Keratinocyte (primary cell): ENCODE measurements around the gene KDM3A. TPM values are rescaled to one million over a fixed set of nuclear protein-coding genes. Genes with fewer than 3 reads are reported as not detected.

Experiments used
- DNase-seq: peaks from one replicate; pipeline ENCODE4 v3.0.0-alpha.2; 2011; ENCODE audit warnings: low read depth, missing footprints, low spot score
- FAIRE-seq: peaks from 2 replicates; lab custom pipeline; 2011; peaks lifted over from hg19 to GRCh38; lab: Jason Lieb, UNC
- H2AFZ ChIP-seq: 2 replicates; pipeline ENCODE4 v1.6.0; 2012; ENCODE audit warnings: low read length, control low read depth, inconsistent platforms; ENCODE audit not compliant: control insufficient read depth
- H3K27ac ChIP-seq: 2 replicates; pipeline ENCODE4 v1.5.1; 2011; ENCODE audit warnings: low read length; ENCODE audit not compliant: control insufficient read depth, insufficient read depth
- H3K27me3 ChIP-seq: 3 replicates; pipeline ENCODE4 v1.6.0; 2011; ENCODE audit warnings: low read length; ENCODE audit not compliant: control insufficient read depth, insufficient read depth; ENCODE audit errors: extremely low read depth
- H3K36me3 ChIP-seq, 2 experiments: 2 replicates in 1 of 2; 3 replicates in 1 of 2; pipeline ENCODE4 v1.5.1; 2011; ENCODE audit warnings: low read length in 2 of 2, mild to moderate bottlenecking in 1 of 2; ENCODE audit not compliant: control insufficient read depth in 2 of 2, insufficient read depth in 2 of 2; ENCODE audit errors: extremely low read depth in 1 of 2
- H3K4me1 ChIP-seq: 3 replicates; pipeline ENCODE4 v1.5.1; 2011; ENCODE audit warnings: low read length; ENCODE audit not compliant: control insufficient read depth, insufficient read depth; ENCODE audit errors: extremely low read depth
- H3K4me2 ChIP-seq: 3 replicates; pipeline ENCODE4 v1.6.0; 2011; ENCODE audit warnings: low read depth, low read length; ENCODE audit not compliant: control insufficient read depth, insufficient read depth; ENCODE audit errors: extremely low read depth
- H3K4me3 ChIP-seq, 3 experiments: fragments of 200-600 bp in 1 of 3; sonication (generic) in 1 of 3; 2 replicates in 2 of 3; 3 replicates in 1 of 3; pipeline ENCODE4 v1.5.1; 2011 to 2016; ENCODE audit warnings: low read length in 3 of 3, mild to moderate bottlenecking in 3 of 3, control low read depth in 2 of 3, inconsistent platforms in 1 of 3, low read depth in 1 of 3, mixed read lengths in 1 of 3, mixed run types in 1 of 3, moderate library complexity in 1 of 3; ENCODE audit not compliant: control insufficient read depth in 2 of 3, insufficient read depth in 2 of 3; ENCODE audit errors: extremely low read depth in 1 of 3
- H3K79me2 ChIP-seq: 2 replicates; pipeline ENCODE4 v1.6.0; 2012; ENCODE audit warnings: low read length; ENCODE audit not compliant: control insufficient read depth, insufficient read depth
- H3K9ac ChIP-seq: 3 replicates; pipeline ENCODE4 v1.6.0; 2011; ENCODE audit warnings: low read length; ENCODE audit not compliant: control insufficient read depth, insufficient read depth; ENCODE audit errors: extremely low read depth
- H3K9me1 ChIP-seq: 3 replicates; pipeline ENCODE4 v1.6.0; 2011; ENCODE audit warnings: low read length; ENCODE audit not compliant: control insufficient read depth, insufficient read depth; ENCODE audit errors: extremely low read depth
- H3K9me3 ChIP-seq: 2 replicates; pipeline ENCODE4 v1.5.1; 2012; ENCODE audit warnings: low read depth, low read length; ENCODE audit not compliant: control insufficient read depth
- H4K20me1 ChIP-seq: 3 replicates; pipeline ENCODE4 v1.6.0; 2011; ENCODE audit warnings: low read length; ENCODE audit not compliant: control insufficient read depth, insufficient read depth; ENCODE audit errors: extremely low read depth
- EZH2 ChIP-seq: IDR thresholded peaks from one replicate; pipeline ENCODE4 v1.6.1; 2012; ENCODE audit warnings: inconsistent platforms, mild to moderate bottlenecking, low read length, moderate library complexity
- dilution Hi-C: fragments of 300-500 bp; cut with MboI; formaldehyde crosslinking; loops from one replicate; pipeline ENCODE4 v1.7.0; 2020; ENCODE audit warnings: low sequenced_read_pairs; ENCODE audit not compliant: extremely low pct_ligation_motif_present
- polyA plus RNA-seq, 5 experiments: library from polyadenylated mRNA; depleted of rRNA in 3 of 5; stranded (reverse) in 3 of 5; stranded (forward) in 1 of 5; unstranded in 1 of 5; fragments of >200 nt; gene quantifications; 1 replicate in 1 of 5; 2 replicates in 3 of 5; 3 replicates in 1 of 5; pipeline versions ENCODE4 v1.2.1 to v1.2.3, GENCODE V29; 2011 to 2012; ENCODE audit warnings: missing spikeins in 2 of 5, low read depth in 1 of 5, low replicate concordance in 1 of 5
- TF ChIP-seq, protein P1 (sequence below), 3 experiments: IDR thresholded peaks in 1 of 3; conservative IDR thresholded peaks in 1 of 3; optimal IDR thresholded peaks in 1 of 3; 2 replicates in 2 of 3; 3 replicates in 1 of 3; pipeline versions ENCODE3 to v1.5.1; 2011; ENCODE audit warnings: low read length in 3 of 3, mild to moderate bottlenecking in 3 of 3, moderate library complexity in 2 of 3, control low read depth in 1 of 3, inconsistent platforms in 1 of 3; ENCODE audit not compliant: insufficient read depth in 2 of 3; ENCODE audit errors: extremely low read depth in 1 of 3

The KDM3A gene
- polyA plus RNA-seq, 1 donor (not counting 4 experiments of a cell fraction or from before 2014, with no cell fraction given): 32.9 TPM

GRCh38 chr2:86477349-86477748, 36.2 kb downstream of the KDM3A start:
- Histone ChIP-seq H4K20me1 (no peaks in the 10 kb centered on the region), H3K9me1 (no peaks in the 10 kb centered on the region), H3K27me3 (no peaks in the 10 kb centered on the region), H3K4me3 (no peak overlapping the region), H2AFZ (no peak overlapping the region), H3K79me2 (no peaks in the 10 kb centered on the region), H3K4me1 (peaks cover 6% of the 10 kb centered on the region), H3K36me3 (peaks cover 19 to 25% of the 10 kb centered on the region in 2 experiments), H3K9me3 (no peaks in the 10 kb centered on the region), H3K27ac (no peak overlapping the region), H3K4me2 (no peak overlapping the region), H3K9ac (no peak overlapping the region)
- peak; percentile 20 for FAIRE-seq
- TF ChIP-seq, protein P1, sequence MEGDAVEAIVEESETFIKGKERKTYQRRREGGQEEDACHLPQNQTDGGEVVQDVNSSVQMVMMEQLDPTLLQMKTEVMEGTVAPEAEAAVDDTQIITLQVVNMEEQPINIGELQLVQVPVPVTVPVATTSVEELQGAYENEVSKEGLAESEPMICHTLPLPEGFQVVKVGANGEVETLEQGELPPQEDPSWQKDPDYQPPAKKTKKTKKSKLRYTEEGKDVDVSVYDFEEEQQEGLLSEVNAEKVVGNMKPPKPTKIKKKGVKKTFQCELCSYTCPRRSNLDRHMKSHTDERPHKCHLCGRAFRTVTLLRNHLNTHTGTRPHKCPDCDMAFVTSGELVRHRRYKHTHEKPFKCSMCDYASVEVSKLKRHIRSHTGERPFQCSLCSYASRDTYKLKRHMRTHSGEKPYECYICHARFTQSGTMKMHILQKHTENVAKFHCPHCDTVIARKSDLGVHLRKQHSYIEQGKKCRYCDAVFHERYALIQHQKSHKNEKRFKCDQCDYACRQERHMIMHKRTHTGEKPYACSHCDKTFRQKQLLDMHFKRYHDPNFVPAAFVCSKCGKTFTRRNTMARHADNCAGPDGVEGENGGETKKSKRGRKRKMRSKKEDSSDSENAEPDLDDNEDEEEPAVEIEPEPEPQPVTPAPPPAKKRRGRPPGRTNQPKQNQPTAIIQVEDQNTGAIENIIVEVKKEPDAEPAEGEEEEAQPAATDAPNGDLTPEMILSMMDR (optimal IDR thresholded peaks at IDR 0.05 in 1 of 3, IDR thresholded peaks at IDR 0.05 in 1 of 3, conservative IDR thresholded peaks at IDR 0.05 in 1 of 3; ENCODE audit: extremely low read depth in 1 of 3, insufficient read depth in 2 of 3, low read length in 3 of 3): no peak
- no peak for TF ChIP-seq EZH2
- DNase-seq: no peak
- dilution Hi-C loops: no loop called here

DNA sequence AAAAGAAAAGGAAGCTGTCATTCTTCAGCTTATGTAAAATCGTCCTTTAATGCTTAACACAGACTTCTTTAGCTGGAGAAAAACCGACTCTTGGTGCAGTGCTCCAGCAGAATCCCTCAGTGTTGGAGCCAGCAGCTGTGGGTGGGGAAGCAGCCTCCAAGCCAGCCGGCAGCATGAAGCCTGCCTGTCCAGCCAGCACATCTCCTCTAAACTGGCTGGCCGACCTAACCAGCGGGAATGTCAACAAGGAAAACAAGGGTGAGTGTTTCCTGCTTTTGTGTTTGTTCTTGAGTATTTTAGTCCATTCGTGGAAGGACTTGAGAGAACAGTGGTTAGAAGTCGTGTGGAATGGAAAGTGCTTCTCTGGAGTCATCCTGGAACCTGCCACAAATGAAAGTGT, 38.9 kb downstream of the KDM3A start:
- FAIRE-seq (no peak), DNase-seq (no peak)
- dilution Hi-C loops: no loop called here
- Histone ChIP-seq H2AFZ (no peak overlapping the region), H3K79me2 (no peaks in the 10 kb centered on the region), H3K4me1 (peaks cover 6% of the 10 kb centered on the region), H3K36me3 (peaks cover 39 to 40% of the 10 kb centered on the region in 2 experiments), H3K9ac (no peak overlapping the region), H3K9me3 (no peaks in the 10 kb centered on the region), H3K27me3 (no peaks in the 10 kb centered on the region), H3K9me1 (no peaks in the 10 kb centered on the region), H3K4me3 (no peak overlapping the region), H3K4me2 (no peak overlapping the region), H3K27ac (no peak overlapping the region), H4K20me1 (no peaks in the 10 kb centered on the region)
- TF ChIP-seq, protein P1 (optimal IDR thresholded peaks at IDR 0.05 in 1 of 3, IDR thresholded peaks at IDR 0.05 in 1 of 3, conservative IDR thresholded peaks at IDR 0.05 in 1 of 3; ENCODE audit: extremely low read depth in 1 of 3, insufficient read depth in 2 of 3, low read length in 3 of 3): no peak
- no peak for TF ChIP-seq EZH2
